ENCODE results near the gene MRPL53.

Gene MRPL53

DNA sequence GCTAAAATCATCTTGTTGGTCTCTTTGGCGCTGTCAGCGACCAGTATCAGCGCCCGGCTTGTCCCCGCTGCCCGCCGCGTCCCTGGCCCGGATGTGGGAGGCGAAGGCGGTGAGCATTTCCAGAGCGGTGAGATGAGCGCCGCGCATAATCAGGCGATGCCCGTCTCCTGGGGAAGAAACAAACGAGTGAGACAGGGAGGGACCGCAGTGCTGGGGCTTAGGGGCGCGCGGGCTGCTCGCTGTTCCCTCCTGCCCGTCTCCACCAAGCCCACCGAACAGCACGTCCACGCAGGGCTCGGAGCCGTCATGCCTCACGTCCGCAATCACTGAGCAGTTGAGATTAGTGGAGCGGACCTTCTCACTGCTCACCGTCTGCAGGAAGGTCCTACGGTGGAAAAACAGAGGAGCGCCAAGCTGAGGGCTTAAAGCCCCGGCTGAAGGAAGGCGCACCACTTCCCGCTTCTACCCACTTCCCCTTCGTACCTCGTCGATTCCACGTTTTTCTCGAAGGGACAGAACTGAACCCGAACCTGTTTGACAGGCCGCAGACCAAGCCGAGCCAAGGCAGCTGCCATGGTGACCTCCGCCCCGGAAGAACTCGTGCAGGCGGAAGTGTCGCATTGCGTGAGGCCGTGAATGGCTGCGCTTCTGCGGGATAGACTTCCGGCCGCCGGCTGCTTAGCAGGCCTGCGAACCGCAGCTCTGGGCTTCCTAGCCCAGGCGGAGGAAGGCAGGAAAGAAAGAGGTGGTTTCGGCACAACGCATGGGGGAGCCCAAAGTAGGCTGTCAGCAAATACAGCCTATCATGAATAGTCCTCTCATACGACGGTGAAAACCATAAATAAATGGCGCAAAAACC lies at the start of gene MRPL53:
Gene MRPL53, minus strand, starts transcription at position 595 of the 859 bp plus-strand sequence. Its CDS starts 20 bp downstream, at position 575.
- DNase-seq, result peak; percentile 67

DNA sequence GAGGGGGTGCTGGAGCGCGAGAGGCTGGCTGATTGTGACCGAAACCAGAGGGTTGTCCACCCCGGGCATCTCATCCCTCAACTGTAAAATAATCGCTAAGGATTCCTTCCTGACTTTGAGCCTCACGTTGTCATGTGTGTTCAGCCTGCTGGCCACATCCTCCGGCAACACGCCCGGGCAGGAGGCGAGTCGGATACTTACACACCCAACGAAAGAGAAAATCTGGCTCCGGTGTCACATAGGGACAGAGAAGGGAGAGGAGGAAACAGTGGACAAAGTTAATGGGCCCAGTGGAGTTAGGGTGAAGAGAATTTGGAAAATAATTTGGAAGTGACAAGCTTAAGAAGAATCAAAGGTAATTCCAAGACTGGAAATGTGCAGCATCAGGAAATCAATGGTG lies 44.2 kb upstream of the MRPL53 start:
- no peak for DNase-seq

DNA sequence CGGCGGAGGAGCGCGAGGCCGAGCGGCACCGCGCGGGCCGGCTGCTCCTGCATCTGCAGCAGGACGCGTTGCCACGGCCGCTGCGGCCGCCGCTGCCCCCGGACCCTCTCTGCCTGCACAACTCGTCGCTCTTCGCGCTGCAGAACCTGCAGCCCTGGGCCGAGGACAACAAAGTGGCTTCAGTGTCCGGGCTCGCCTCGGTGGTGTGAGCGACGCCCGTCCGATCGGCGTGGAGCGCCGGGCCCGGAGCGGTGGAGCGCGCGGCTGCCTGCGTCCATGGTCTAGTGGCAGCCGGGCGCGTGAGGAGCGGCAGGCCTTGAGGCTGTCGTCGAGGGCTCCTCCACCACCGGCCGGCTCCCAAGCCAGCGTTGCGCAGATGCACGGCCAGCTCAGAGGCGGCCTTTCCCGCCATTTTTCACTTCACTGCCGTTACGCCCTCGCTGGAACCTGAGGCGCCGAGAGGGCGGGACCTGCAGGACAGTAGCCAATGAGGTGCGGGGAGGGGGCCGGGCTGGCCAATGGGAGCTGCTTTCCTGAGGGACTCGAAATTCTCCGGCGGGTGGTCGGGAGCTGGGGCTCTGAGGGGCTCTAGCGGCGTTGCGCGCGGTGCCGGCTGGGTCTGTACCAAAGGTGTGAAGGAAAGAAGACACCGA lies 43.6 kb upstream of the MRPL53 start:
- no peak for DNase-seq

DNA sequence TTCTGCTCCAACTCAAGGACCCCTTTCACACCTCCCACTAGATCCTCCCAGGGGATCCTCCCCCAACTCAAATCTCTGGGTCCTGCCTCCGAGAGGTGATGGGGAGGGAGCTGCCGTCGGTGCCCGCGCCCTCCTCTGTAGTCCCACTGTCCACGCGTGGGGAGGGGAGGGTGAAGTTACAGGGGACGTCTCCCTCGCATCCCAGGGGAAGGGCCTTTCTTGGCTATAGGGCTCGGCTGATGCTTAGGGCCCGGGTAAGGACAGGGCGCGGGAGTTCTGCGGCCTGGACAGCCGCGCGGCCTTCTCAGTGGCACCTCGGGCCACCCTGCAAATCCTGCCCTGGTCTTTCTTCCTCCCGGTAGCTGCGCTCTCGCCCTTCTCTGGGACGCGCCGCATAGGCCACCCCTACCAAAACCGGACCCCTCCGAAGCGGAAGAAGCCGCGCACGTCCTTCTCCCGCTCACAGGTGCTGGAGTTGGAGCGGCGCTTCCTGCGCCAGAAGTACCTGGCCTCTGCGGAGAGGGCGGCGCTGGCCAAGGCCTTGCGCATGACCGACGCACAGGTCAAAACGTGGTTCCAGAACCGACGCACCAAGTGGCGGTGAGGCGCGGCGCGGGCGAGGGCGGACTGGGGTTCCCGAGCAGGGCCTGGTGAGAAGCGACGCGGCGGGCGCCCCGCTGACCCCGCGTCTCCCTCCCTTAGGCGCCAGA lies 42.9 kb upstream of the MRPL53 start:
- no peak for DNase-seq

DNA sequence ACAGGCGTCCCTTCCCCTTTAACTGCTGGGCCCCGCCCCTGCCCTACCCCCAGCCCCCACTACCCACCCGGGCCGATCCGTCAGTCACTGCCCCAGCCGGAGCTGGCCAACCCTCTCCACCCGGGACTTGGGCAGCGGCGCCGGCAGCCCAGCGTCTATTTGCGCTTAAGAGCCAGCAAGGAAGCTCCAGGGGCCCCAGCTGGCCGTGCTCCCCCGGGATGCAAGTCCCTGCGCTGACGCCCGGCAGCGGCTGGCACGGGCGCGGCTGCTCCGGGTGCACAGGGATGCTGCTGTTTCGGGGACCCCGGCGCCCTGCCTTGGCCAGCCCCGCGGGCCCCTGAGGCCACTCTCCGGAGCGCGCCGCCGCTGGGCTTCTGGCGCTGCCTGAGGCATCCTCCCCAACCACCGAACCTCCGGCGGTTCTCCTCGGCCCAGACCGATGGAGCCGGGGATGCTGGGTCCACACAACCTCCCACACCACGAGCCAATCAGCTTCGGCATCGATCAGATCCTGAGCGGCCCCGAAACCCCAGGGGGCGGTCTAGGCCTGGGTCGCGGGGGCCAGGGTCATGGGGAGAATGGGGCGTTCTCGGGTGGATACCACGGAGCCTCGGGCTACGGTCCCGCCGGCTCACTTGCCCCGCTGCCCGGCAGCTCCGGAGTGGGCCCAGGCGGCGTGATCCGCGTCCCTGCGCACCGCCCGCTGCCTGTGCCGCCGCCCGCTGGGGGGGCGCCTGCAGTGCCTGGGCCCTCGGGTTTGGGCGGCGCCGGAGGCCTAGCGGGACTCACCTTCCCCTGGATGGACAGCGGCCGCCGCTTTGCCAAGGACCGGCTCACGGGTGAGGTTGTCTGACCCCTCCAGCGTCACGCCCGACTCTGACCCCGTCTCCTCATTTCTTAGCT lies 42.1 kb upstream of the MRPL53 start, which contains the start of gene TLX2:
Gene TLX2, plus strand, starts transcription at position 83 of the 903 bp plus-strand sequence. Its CDS starts 357 bp downstream, at position 440.
- DNase-seq, result no peak

DNA sequence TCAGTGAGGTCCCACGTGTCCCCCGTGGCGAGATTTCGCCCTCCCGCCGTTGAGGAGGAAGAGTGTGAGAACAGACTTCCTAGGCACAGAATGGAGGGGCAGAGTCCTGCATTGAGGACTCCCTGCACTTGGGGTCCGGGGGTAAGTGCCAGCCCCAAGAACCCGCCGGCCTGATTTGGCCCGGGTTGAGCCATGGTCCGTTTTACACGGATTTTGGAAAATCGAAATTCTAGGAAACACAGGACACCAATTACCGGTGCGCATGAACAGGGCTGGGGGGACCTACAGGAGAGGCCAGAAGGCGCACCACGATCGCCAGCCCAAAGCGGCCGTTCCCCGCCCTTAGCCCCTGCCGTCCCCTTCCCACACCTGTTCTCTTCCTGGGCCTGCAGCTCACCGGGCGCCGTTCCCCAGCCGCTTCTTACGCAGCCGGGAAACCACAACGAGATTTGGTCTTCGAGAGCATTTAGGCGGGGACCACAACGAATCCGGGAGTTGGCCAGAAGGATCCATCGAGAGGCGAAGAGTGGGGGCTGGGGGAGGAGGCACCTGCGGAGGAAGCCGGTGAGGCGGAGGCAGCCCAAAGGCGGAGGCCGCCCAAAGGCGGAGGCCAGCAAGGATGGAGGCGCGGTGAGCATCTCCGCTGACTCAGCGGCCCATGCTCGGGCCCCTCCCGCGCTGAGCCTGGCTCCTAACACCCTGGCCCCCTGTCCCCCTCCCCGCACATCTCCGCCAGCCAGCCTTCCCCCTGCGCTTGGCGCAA lies 41.3 kb upstream of the MRPL53 start:
- no peak for DNase-seq

DNA sequence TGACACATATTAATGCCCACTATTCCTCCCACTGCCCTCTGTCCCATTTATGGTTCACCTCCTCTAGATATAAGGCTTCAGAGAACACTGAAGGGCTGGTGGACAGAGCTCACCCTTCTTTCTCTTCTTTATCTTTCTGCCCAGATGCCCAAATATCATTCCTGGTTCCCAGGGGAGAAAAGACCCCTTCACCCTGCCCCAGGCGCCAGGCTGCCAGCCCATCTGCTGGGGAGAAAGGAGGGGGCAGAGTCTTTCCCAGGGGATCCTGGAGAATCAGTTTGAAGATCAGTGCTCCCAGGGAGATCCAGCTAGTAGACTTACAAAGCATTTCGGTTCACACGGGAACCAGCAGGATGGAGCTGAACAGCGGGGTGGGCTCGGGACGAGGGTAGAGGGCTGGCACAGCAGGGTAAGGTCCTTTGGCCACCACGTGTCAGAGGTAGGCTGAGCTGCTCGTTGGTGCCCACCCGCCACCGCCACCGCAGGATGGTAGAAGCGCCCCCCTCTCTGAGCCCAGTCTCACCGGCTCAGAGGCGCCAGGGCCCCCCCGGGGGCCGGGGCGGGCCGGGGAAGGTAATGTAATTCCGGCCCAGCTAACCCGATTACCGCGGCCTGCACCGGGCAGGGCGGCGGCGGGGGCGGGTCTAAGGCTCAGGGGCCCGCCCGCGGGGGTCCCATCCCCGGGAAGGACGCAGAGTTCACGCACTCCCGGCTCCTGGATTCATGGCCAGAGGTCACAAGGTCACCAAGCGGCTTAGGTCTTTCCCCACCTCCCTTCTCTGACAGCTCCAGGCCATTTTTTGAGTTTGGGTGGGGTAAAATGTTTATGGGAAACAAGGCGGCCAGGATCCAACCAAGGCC lies 40.5 kb upstream of the MRPL53 start:
- DNase-seq, result no peak

DNA sequence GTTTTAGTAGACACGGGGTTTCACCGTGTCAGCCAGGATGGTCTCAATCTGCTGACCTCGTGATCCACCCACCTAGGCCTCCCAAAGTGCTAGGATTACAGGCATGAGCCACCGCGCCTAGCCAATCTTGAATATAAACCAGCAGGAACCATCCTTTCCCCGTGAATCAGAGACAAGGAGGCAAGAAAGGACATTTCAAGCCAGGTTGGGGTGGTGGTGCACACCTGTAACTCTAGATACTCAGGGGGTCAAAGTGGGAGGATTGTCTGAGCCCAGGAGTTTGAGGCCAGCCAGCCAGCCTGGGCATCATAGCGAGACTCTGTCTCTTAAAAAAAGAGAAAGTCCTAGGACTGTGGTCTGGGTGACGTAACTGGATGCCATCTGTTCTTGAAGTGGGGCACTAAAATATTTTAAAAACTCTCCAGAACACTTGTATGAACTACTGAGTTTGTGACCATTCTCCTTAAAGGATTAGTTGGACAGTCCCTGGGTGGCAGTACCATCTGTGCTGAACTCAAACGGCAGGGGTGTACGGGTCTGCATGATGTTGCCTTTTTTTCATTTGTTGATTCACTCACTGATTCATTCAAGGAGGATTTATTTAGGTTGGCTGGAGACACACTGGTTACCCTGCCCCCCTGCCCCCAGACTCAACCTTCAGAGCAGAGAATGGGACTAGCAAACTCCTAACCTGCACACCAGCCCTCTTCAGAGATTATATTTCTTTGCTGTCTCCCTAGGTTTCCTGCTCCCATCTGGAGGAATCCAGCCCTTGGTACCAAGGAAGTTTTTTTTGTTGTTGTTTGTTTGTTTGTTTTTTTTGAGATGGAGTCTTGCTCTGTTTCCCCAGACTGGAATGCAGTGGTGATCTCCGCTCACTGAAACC lies 38.9 kb upstream of the MRPL53 start:
- no peak for DNase-seq

DNA sequence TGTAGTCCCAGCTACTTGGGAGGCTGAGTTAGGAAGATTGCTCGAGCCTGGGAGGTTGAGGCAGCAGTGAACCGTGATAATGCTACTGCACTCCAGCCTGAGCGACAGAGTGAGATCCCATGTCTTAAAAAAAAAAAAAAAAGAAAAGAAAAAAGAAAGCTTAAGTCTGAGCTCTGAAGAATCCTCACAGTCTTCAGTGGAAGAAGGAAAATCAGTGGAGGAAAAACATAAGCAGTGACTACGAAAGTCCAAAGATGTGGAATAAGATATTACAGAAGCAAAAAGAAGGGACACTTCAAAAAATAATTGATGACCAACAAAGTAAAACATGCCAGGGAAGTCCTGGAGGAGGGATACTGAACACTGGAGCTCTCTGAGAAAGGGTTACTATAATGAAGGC lies 37.8 kb upstream of the MRPL53 start:
- DNase-seq, result no peak

DNA sequence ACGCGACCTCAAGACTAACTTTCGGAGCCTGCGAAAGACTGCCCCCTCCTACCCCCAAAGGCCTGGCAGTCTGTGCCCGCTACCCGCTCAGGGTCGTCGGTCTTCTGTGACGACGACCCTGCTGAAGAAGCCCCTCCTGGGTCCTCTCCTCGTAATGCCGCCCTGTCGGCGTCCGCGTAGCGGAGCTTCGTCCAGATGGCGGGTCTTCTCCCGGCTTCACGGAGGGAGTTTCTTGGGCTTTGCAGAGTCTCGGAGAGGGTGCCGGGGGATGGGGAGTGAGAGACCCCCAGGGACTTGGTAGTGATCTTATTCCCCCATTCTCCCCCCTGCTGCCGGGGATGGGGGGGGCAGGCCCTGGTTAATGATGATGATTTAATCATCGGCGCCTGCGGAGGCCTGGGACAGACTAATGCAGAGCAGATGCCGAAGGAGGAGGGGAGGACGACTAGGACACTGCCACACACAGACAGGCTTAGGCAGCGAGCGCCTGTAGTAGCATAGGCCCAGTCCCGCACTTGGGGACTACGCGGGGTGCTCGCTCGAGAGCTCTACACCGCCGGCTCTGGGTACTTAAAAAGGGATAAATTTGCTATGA lies 35.5 kb upstream of the MRPL53 start:
- no peak for DNase-seq

DNA sequence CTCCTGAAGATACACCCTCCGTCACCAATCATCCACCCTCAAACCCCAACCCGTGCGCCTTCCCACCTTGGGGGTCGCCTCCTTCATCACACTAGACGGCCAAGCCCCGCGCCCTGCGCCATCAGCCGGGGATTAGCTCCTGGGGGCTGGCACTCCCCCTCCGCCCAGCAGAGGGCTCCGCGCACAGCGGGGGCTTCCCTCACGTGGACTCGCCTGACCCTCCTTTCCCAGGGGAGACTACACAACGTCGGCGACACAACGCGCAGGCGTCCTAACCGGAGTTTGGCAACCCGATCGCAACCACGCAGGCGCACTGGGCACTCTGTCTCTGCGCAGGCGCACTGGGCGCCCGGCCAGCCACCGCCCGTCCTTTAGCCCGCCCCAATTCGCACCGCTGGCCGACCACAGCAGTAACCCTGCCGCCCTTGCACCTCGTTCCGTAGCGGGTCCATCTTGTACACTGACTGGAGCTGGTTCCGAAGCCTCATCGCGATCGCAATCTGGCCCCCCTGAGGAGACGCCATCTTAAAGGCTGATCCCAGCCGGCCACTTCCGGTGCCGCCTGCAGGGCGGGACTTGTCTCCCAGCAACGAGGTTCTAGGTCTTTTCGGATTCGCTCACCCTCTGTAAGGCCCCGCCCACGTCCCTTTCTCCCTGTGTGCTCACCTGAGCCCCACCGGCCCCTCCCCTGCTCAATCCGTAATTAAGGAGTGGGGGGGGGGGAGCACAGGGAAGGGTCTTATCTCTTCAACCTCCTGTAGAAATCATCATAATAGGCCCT lies 34.9 kb upstream of the MRPL53 start, which contains the start of gene PCGF1:
Gene PCGF1, minus strand, starts transcription at position 551 of the 781 bp plus-strand sequence. Its CDS starts 27 bp downstream, at position 524.
- DNase-seq, result peak; percentile 98

DNA sequence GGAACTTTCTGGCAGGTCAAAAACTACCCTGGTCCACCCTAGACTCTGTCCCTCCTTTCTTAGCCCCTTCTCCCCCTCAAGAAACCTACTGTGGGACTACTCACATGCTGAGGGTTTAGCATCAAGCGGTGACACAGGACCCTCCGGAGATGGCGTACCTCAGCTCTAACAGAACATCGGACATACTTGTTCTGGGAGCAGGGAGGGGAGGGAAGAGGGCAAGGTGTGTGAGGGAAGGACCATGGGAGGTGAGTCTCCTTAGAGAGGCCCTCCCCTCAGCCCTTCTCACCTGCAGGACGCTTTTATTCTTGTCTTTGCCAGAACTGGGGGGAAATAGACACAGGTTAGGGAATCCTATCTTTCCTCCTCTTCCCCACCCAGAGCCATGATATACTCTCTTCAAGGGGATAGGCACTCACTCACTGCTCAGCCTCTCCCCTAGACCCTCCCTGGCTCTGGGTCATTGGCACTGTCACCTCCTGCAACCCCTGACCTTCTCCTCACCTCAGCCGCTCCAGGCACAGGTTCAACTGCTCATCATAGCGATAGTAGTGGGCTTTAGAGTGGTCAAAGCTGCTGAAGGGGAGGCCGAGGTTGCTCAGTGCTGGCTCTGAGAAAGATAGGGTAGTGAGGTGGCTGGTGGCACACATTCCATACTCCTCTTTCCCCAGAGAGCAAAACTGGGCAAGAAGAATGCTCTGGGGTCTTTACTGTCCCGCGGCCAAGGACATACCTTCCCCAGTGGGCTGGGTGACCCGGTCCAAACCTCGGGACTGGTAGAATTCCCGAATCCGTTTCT lies 33.2 kb upstream of the MRPL53 start:
- no peak for DNase-seq

DNA sequence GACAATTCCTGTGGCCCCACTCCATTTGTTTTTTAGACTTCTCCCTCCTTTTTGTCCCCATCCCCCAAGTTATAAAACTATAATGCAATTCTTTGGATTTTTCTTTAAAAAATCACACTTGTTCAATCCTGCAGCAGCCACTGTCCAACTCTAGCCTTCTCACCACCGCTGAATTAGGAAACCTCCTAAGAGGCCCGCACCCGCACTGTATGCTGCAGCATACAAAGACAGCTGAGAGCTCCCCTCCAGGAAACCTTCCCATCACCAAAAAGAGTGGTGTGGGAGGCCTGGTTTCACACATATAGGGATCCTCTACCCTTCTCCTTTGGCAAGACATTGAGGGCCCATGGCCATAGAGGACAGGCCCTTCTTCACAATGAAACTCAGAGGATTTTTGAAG lies 32.1 kb upstream of the MRPL53 start:
- no peak for DNase-seq

DNA sequence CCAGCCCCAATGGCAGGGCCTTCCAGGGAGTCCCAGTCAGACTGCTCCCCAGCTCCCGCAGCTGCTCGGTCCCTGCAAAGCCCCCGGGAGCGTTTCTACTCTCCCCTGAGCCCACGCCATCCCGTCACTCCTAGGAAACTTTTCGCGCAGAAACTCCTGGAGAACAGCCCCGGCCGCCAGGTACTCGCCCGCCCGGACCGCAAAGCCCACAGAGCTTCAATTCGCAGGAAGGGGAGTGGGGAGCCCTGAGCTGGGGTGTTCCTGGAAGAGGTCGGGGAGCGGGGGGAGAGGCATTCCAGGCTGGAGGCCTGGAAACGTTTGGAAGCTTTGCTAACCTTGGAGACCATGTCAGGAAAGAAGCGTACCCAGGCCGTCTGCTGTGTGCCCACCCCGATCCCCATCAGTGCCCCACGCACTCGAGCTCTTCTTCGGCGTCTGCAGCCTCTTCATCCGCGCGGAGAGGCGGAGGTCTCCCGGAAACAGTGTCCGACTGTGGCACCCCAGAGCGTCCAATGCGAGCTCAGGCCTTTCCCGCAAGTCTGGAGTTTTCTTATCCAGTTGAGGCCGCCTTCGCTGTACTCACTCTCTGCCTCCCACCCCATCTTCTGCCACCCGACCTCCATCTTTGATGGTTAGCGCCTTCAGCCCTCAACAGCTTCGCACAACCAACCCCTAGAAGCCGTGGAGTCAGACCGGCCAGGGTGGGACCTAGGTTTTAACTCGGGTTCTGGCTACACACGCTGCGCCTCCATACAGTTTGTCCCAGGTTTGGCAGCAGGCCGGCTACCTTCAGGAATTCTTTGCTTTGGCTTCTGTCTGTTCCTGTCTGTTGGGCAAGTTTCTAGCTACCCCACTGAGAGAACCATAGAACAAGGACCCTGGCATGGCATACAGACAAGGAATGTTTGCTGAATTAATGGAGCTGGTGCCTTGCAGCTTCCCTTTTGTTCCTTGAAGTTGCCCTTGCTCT lies 31.3 kb upstream of the MRPL53 start:
- DNase-seq, result no peak

DNA sequence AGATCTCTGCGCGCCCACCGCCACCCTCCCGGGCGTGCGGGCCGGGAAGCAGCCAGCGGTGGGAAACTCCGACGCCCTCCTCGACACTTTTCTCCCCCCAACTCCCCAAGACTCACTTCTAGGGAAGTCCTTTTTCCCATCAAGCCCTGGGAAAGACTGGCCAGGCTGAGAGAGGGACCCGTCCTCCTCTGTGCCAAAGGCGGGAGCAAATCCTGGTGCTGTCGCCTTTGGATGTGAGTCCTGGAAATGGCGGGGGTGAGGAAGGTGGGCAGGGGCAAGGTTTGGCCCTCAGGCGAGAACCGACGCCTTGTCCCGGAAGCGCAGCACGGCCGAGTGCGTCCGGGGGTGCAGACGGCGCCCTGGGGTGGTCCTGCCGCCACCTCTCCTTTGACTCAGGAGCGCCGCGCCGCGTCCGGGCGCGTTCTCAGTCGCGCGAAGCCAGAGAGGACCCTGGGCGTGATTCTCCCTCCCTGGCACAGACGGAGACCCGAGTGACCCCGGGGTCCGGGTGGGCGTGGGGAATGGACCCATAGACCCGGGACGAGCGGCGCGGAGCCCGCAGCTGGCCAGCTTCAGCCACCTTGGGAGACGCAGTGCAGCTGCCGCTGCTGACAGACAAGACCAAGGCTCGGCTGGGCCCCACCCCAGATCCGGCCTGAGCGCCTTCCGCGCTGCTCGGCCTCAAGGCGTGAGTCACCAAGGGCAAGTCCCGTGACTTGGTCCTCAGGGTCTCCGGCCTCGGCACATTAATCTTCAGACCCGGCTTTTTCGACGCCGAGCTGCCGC lies 30.4 kb upstream of the MRPL53 start:
- no peak for DNase-seq
